Measurements from ENCODE around the gene LIFR. TPM values are rescaled to one million over a fixed set of nuclear protein-coding genes. Genes with fewer than 3 reads are reported as not detected.

Gene LIFR
- polyA plus RNA-seq, 1 of the 3 experiments (the other 2 are of a cell fraction) = 3.8 TPM

DNA sequence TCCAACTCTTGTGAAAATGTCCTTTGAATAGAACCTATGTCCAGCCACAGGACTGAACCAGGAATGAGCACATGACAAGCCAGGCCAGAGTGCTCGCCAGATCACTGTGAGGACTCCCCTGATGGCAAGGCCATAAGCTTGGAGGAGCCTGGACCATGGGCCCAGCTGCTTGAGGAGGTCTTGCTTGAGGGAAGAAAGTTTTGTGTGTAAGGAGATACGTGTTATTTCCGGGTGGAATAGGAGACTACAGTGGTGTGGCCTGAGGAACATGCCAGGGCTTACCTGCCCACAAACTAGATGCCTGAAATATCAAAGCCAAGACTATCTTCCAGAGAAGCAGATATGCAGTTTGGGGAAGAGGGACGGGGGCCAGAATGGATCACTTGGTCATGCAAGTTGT is 84.7 kb downstream of the LIFR start:
- CTCF ChIA-PET = interaction anchor here (1.3 kb wide), 1 partner anchor 30 kb away, joined by 5 read pairs; no protein-coding TSS in a partner anchor
- Histone ChIP-seq H3K4me3 (ENCODE audit: low read depth in 2 of 2, low read length in 1 of 2) (no peak overlapping the region), H3K27ac (ENCODE audit: low read depth in 2 of 2, low read length in 1 of 2) (no peak overlapping the region), H2AFZ (ENCODE audit: low read depth) (no peak overlapping the region), H3F3A (replicated peaks; ENCODE audit: insufficient read depth) (peaks cover 7% of the 10 kb centered on the region), H3K36me3 (replicated peaks in 1 of 2; ENCODE audit: control insufficient read depth in 1 of 2, insufficient read depth in 2 of 2, low read length in 1 of 2) (no peaks in the 10 kb centered on the region), H3K9me2 (no peaks in the 10 kb centered on the region; the same call in 1 of the 2 replicates), H3K79me2 (ENCODE audit: insufficient read depth) (no peaks in the 10 kb centered on the region), H3K9ac (no peak overlapping the region), H3K4me2 (no peak overlapping the region), H3K9me3 (no peaks in the 10 kb centered on the region), H4K20me1 (ENCODE audit: insufficient read depth) (no peaks in the 10 kb centered on the region), H3K4me1 (ENCODE audit: control insufficient read depth in 1 of 2, insufficient read depth in 2 of 2, low read depth in 1 of 2, low read length in 1 of 2) (peaks cover 2 to 23% of the 10 kb centered on the region in 2 experiments; a peak in 3 of 4 replicates), H3K27me3 (ENCODE audit: insufficient read depth) (no peaks in the 10 kb centered on the region)
- POLR2A ChIA-PET = no interaction called here
- no peak for TF ChIP-seq POLR2AphosphoS5 (IDR thresholded peaks at IDR 0.05; ENCODE audit: low read depth, low read length)
- 95% methylated on average over 4 of the region's 4 CpGs for WGBS (ENCODE audit: low lambda C conversion rate)
- no peak for DNase-seq

DNA sequence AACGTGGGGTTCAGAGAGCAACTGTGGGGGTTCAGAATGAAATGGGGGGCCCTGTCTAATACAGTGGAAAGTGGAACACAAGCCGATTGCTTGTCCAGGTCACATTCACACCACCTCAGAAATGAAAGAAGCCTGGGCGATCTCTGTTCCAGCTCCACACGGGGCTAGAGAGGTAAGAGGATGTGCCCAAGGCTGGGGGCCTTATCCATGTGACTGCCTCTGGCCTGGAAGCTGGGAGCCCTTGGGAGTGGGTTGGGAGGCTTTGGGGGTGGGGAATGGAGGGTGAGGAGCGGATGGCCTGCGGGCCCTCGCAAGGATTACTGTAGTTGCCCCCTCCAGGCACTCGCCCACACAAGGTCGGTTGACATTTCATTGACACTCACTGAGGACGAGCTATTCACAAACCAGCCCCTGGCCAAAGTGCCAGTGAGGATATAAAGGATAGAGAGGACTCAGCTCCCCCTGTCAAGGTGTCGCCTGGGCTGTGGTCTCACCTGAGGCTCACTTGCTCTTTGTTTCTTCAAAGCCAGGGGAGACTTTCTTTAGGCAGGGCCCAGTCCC is 86.7 kb downstream of the LIFR start:
- CTCF ChIA-PET = interaction anchor here (1.7 kb wide), 1 partner anchor 28 kb away, joined by 10 read pairs; no protein-coding TSS in a partner anchor
- Histone ChIP-seq H3K27ac (ENCODE audit: low read depth in 2 of 2, low read length in 1 of 2) (no peak overlapping the region), H3K4me3 (ENCODE audit: low read depth in 2 of 2, low read length in 1 of 2) (no peak overlapping the region), H3K36me3 (replicated peaks in 1 of 2; ENCODE audit: control insufficient read depth in 1 of 2, insufficient read depth in 2 of 2, low read length in 1 of 2) (no peaks in the 10 kb centered on the region), H2AFZ (ENCODE audit: low read depth) (no peak overlapping the region), H3K9me2 (no peaks in the 10 kb centered on the region; the same call in 1 of the 2 replicates), H3K79me2 (ENCODE audit: insufficient read depth) (no peaks in the 10 kb centered on the region), H3K27me3 (ENCODE audit: insufficient read depth) (no peaks in the 10 kb centered on the region), H3K9ac (no peak overlapping the region), H3K4me1 (ENCODE audit: control insufficient read depth in 1 of 2, insufficient read depth in 2 of 2, low read depth in 1 of 2, low read length in 1 of 2) (peaks cover 8 to 25% of the 10 kb centered on the region in 2 experiments; a peak in 3 of 4 replicates), H4K20me1 (ENCODE audit: insufficient read depth) (no peaks in the 10 kb centered on the region), H3F3A (replicated peaks; ENCODE audit: insufficient read depth) (peaks cover 4% of the 10 kb centered on the region), H3K9me3 (no peaks in the 10 kb centered on the region), H3K4me2 (no peak overlapping the region)
- no peak for TF ChIP-seq SIN3A (IDR thresholded peaks at IDR 0.05; ENCODE audit: borderline replicate concordance, low read depth, low read length)
- TF ChIP-seq FOSL2 (IDR thresholded peaks at IDR 0.05; ENCODE audit: borderline replicate concordance, low read depth) = no peak
- TF ChIP-seq GABPA (IDR thresholded peaks at IDR 0.05; ENCODE audit: low read depth) = no peak
- no peak for TF ChIP-seq TEAD4 (IDR thresholded peaks at IDR 0.05; ENCODE audit: borderline replicate concordance, insufficient read depth)
- TF ChIP-seq, protein P1, sequence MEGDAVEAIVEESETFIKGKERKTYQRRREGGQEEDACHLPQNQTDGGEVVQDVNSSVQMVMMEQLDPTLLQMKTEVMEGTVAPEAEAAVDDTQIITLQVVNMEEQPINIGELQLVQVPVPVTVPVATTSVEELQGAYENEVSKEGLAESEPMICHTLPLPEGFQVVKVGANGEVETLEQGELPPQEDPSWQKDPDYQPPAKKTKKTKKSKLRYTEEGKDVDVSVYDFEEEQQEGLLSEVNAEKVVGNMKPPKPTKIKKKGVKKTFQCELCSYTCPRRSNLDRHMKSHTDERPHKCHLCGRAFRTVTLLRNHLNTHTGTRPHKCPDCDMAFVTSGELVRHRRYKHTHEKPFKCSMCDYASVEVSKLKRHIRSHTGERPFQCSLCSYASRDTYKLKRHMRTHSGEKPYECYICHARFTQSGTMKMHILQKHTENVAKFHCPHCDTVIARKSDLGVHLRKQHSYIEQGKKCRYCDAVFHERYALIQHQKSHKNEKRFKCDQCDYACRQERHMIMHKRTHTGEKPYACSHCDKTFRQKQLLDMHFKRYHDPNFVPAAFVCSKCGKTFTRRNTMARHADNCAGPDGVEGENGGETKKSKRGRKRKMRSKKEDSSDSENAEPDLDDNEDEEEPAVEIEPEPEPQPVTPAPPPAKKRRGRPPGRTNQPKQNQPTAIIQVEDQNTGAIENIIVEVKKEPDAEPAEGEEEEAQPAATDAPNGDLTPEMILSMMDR (IDR thresholded peaks at IDR 0.05) = no peak
- no peak for TF ChIP-seq RAD21 (IDR thresholded peaks at IDR 0.05; ENCODE audit: low read length)
- TF ChIP-seq FOXM1 (IDR thresholded peaks at IDR 0.05; ENCODE audit: low read depth) = no peak
- no peak for TF ChIP-seq RCOR1 (IDR thresholded peaks at IDR 0.05; ENCODE audit: low read length)
- TF ChIP-seq, protein P2, sequence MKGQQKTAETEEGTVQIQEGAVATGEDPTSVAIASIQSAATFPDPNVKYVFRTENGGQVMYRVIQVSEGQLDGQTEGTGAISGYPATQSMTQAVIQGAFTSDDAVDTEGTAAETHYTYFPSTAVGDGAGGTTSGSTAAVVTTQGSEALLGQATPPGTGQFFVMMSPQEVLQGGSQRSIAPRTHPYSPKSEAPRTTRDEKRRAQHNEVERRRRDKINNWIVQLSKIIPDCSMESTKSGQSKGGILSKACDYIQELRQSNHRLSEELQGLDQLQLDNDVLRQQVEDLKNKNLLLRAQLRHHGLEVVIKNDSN (IDR thresholded peaks at IDR 0.05; ENCODE audit: borderline replicate concordance, low read depth) = no peak
- no peak for TF ChIP-seq SMC3 (IDR thresholded peaks at IDR 0.05; ENCODE audit: low read depth, low read length)
- TF ChIP-seq EZH2phosphoT487 (IDR thresholded peaks at IDR 0.05; ENCODE audit: borderline replicate concordance, low read depth) = no peak
- TF ChIP-seq, protein P3, sequence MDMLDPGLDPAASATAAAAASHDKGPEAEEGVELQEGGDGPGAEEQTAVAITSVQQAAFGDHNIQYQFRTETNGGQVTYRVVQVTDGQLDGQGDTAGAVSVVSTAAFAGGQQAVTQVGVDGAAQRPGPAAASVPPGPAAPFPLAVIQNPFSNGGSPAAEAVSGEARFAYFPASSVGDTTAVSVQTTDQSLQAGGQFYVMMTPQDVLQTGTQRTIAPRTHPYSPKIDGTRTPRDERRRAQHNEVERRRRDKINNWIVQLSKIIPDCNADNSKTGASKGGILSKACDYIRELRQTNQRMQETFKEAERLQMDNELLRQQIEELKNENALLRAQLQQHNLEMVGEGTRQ (IDR thresholded peaks at IDR 0.05; ENCODE audit: borderline replicate concordance, low read depth, low read length) = no peak
- TF ChIP-seq NRF1 (IDR thresholded peaks at IDR 0.05; ENCODE audit: low read depth, low read length) = no peak
- TF ChIP-seq TCF12 (IDR thresholded peaks at IDR 0.05) = no peak
- TF ChIP-seq MEF2A (IDR thresholded peaks at IDR 0.05; ENCODE audit: borderline replicate concordance, low read depth) = no peak
- no peak for TF ChIP-seq GATA2 (CRISPR knock-in tag; IDR thresholded peaks at IDR 0.05)
- TF ChIP-seq ELF1 (IDR thresholded peaks at IDR 0.05) = no peak
- TF ChIP-seq, protein P4, sequence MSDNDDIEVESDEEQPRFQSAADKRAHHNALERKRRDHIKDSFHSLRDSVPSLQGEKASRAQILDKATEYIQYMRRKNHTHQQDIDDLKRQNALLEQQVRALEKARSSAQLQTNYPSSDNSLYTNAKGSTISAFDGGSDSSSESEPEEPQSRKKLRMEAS (IDR thresholded peaks at IDR 0.05; ENCODE audit: low read depth) = no peak
- POLR2A ChIA-PET = no interaction called here
- WGBS (ENCODE audit: low lambda C conversion rate) = 99% methylated on average over 9 of the region's 11 CpGs
- DNase-seq = no peak

Data from SK-N-SH (cell line).